ENCODE measurements around the gene SLC6A4.

Gene SLC6A4

DNA sequence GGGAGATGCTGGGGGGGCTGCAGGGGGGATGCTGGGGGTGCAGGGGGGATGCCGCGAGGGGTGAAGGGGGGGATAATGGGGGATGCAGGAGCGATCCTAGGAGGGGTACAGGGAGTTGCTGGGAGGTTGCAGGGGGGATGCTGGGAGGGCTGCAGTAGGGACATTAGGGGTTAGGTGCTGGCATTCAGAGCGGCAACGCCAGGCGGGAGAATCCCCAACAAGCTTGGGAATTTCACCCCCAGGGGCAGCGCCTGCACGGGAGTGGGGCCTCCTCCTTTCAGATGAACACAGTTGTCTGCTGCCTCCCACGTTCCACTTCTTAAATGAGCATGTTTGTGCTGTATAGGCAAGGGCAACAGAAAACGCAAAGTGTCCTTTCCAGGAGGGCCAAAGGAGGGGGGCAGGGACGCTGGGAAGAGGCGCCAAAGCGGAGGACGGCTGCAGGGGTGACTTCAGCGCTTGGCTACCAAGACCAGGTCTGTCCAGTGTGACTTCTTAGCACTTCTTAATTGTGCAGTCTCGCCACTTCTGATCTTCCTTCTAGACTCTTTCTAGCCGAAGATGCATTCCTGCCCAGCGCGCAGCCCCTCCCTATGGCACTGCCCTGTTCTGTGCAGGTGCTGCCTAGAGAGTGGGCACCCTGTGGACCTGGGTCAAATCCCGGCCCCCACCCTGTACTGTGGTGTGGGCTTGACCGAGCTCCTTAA, 2.0 kb upstream of the SLC6A4 start:
- H3K36me3 ChIP-seq (ENCODE audit: insufficient read depth, low read length), result no peaks in the 10 kb centered on the region
- H3F3A ChIP-seq (ENCODE audit: low read depth), result no peaks in the 10 kb centered on the region
- no peaks in the 10 kb centered on the region for H3K79me2 ChIP-seq (ENCODE audit: insufficient read depth, low read length)
- H4K20me1 ChIP-seq (ENCODE audit: insufficient read depth, low read length, poor library complexity, severe bottlenecking), result no peaks in the 10 kb centered on the region
- H3K9me2 ChIP-seq (replicated peaks; ENCODE audit: low read depth, low read length), result no peaks in the 10 kb centered on the region
- H3K4me2 ChIP-seq (ENCODE audit: low read depth, low read length, poor library complexity, severe bottlenecking), result no peak overlapping the region
- no peaks in the 10 kb centered on the region for H3K4me1 ChIP-seq (ENCODE audit: insufficient read depth, low read length, poor library complexity, severe bottlenecking)
- H3K27me3 ChIP-seq (ENCODE audit: insufficient read depth, low read length, poor library complexity, severe bottlenecking), result no peaks in the 10 kb centered on the region
- TF ChIP-seq EZH2phosphoT487 (IDR thresholded peaks at IDR 0.05; ENCODE audit: borderline replicate concordance), result no peak
- TF ChIP-seq, protein P1, sequence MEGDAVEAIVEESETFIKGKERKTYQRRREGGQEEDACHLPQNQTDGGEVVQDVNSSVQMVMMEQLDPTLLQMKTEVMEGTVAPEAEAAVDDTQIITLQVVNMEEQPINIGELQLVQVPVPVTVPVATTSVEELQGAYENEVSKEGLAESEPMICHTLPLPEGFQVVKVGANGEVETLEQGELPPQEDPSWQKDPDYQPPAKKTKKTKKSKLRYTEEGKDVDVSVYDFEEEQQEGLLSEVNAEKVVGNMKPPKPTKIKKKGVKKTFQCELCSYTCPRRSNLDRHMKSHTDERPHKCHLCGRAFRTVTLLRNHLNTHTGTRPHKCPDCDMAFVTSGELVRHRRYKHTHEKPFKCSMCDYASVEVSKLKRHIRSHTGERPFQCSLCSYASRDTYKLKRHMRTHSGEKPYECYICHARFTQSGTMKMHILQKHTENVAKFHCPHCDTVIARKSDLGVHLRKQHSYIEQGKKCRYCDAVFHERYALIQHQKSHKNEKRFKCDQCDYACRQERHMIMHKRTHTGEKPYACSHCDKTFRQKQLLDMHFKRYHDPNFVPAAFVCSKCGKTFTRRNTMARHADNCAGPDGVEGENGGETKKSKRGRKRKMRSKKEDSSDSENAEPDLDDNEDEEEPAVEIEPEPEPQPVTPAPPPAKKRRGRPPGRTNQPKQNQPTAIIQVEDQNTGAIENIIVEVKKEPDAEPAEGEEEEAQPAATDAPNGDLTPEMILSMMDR (conservative IDR thresholded peaks at IDR 0.05; ENCODE audit: low read length), result no peak
- no peak overlapping the region for H2AFZ ChIP-seq (ENCODE audit: low read length)
- no peaks in the 10 kb centered on the region for H3K9me3 ChIP-seq (ENCODE audit: insufficient read depth, low read depth, low read length)
- no peak overlapping the region for H3K9ac ChIP-seq (ENCODE audit: low read depth, low read length, poor library complexity, severe bottlenecking)
- H3K4me3 ChIP-seq (ENCODE audit: low read length, poor library complexity, severe bottlenecking), result no peak overlapping the region

DNA sequence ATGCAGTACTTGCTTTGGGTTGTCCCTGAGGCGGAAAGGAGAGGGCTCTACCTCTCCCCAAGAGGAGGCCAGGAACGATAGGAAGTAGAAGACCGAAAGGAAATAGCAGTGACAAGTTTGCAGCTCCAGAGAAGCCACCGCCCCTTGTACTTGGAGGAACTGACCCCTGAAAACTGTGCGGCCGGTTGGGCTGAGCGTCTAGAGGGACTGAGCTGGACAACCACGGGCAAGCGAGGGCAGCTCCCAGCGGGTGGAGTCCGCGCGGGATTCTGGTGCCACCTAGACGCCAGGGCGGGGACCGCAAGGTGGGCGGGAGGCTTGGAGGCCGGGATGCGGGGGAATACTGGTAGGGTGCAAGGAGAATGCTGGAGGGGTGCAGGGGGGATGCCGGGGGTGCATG, 1.3 kb upstream of the SLC6A4 start:
- H3K9me2 ChIP-seq (replicated peaks; ENCODE audit: low read depth, low read length), result no peaks in the 10 kb centered on the region
- no peaks in the 10 kb centered on the region for H3F3A ChIP-seq (ENCODE audit: low read depth)
- no peaks in the 10 kb centered on the region for H4K20me1 ChIP-seq (ENCODE audit: insufficient read depth, low read length, poor library complexity, severe bottlenecking)
- H3K4me2 ChIP-seq (ENCODE audit: low read depth, low read length, poor library complexity, severe bottlenecking), result no peak overlapping the region
- TF ChIP-seq EZH2phosphoT487 (IDR thresholded peaks at IDR 0.05; ENCODE audit: borderline replicate concordance), result no peak
- TF ChIP-seq, protein P1 (conservative IDR thresholded peaks at IDR 0.05; ENCODE audit: low read length), result no peak
- H3K9me3 ChIP-seq (ENCODE audit: insufficient read depth, low read depth, low read length), result no peaks in the 10 kb centered on the region
- H3K4me3 ChIP-seq (ENCODE audit: low read length, poor library complexity, severe bottlenecking), result no peak overlapping the region
- no peak overlapping the region for H2AFZ ChIP-seq (ENCODE audit: low read length)
- H3K79me2 ChIP-seq (ENCODE audit: insufficient read depth, low read length), result no peaks in the 10 kb centered on the region
- no peak overlapping the region for H3K9ac ChIP-seq (ENCODE audit: low read depth, low read length, poor library complexity, severe bottlenecking)
- H3K36me3 ChIP-seq (ENCODE audit: insufficient read depth, low read length), result no peaks in the 10 kb centered on the region
- no peaks in the 10 kb centered on the region for H3K27me3 ChIP-seq (ENCODE audit: insufficient read depth, low read length, poor library complexity, severe bottlenecking)
- H3K4me1 ChIP-seq (ENCODE audit: insufficient read depth, low read length, poor library complexity, severe bottlenecking), result no peaks in the 10 kb centered on the region

DNA sequence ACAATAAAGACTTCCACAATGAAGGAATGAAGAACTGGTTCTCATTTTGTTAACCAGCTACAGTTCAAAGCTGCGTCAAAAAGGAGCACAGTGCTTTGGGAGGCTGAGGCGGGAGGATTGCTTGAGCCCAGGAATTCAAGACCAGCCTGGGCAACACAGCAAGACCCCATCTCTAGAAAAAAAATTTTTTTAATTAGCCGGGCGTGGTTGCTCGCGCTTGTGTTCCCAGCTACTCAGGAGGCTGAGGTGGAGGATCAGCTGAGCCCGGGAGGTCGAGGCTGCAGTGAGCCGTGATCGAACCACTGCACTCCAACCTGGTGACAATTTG, 764 bp upstream of the SLC6A4 start:
- no peak overlapping the region for H3K4me3 ChIP-seq (ENCODE audit: low read length, poor library complexity, severe bottlenecking)
- H3K4me2 ChIP-seq (ENCODE audit: low read depth, low read length, poor library complexity, severe bottlenecking), result no peak overlapping the region
- H3K79me2 ChIP-seq (ENCODE audit: insufficient read depth, low read length), result no peaks in the 10 kb centered on the region
- H3K9me3 ChIP-seq (ENCODE audit: insufficient read depth, low read depth, low read length), result no peaks in the 10 kb centered on the region
- TF ChIP-seq EZH2phosphoT487 (IDR thresholded peaks at IDR 0.05; ENCODE audit: borderline replicate concordance), result no peak
- TF ChIP-seq, protein P1 (conservative IDR thresholded peaks at IDR 0.05; ENCODE audit: low read length), result no peak
- H3K9ac ChIP-seq (ENCODE audit: low read depth, low read length, poor library complexity, severe bottlenecking), result no peak overlapping the region
- H3K4me1 ChIP-seq (ENCODE audit: insufficient read depth, low read length, poor library complexity, severe bottlenecking), result no peaks in the 10 kb centered on the region
- no peaks in the 10 kb centered on the region for H4K20me1 ChIP-seq (ENCODE audit: insufficient read depth, low read length, poor library complexity, severe bottlenecking)
- H3K9me2 ChIP-seq (replicated peaks; ENCODE audit: low read depth, low read length), result no peaks in the 10 kb centered on the region
- H2AFZ ChIP-seq (ENCODE audit: low read length), result no peak overlapping the region
- H3F3A ChIP-seq (ENCODE audit: low read depth), result no peaks in the 10 kb centered on the region
- no peaks in the 10 kb centered on the region for H3K36me3 ChIP-seq (ENCODE audit: insufficient read depth, low read length)
- no peaks in the 10 kb centered on the region for H3K27me3 ChIP-seq (ENCODE audit: insufficient read depth, low read length, poor library complexity, severe bottlenecking)
